Cardiac fibroblast (primary cell): ENCODE results near the gene RIMS3.

Experiments
- DNase-seq, 2 donors: peaks; one replicate each; pipeline versions ENCODE4 v3.0.0 to v3.0.0-alpha.2; 2010; ENCODE audit warnings: low read depth in 2 of 2
- H3K4me3 ChIP-seq, 2 donors: replicated peaks in 1 of 2; 1 replicate in 1 of 2; 2 replicates in 1 of 2; pipeline ENCODE4 v1.5.1; 2011; ENCODE audit warnings: low read depth in 2 of 2, low read length in 2 of 2, mild to moderate bottlenecking in 2 of 2, moderate library complexity in 1 of 2
- TF ChIP-seq, protein P1 (sequence below): IDR thresholded peaks from one replicate; pipeline ENCODE4 v1.5.1; 2011; ENCODE audit warnings: low read depth, mild to moderate bottlenecking, low read length, inconsistent platforms

RIMS3 gene

GRCh38 chr1:40691538-40692428 is 26.3 kb upstream of the RIMS3 start, which contains the start of gene NFYC:
Gene NFYC (plus strand): TSS chr1:40691704. CDS start chr1:40738844, 47,140 bp downstream.
- H3K4me3 ChIP-seq: peak within 1 kb of the TSS; percentile 79 to 89
- TF ChIP-seq, protein P1, sequence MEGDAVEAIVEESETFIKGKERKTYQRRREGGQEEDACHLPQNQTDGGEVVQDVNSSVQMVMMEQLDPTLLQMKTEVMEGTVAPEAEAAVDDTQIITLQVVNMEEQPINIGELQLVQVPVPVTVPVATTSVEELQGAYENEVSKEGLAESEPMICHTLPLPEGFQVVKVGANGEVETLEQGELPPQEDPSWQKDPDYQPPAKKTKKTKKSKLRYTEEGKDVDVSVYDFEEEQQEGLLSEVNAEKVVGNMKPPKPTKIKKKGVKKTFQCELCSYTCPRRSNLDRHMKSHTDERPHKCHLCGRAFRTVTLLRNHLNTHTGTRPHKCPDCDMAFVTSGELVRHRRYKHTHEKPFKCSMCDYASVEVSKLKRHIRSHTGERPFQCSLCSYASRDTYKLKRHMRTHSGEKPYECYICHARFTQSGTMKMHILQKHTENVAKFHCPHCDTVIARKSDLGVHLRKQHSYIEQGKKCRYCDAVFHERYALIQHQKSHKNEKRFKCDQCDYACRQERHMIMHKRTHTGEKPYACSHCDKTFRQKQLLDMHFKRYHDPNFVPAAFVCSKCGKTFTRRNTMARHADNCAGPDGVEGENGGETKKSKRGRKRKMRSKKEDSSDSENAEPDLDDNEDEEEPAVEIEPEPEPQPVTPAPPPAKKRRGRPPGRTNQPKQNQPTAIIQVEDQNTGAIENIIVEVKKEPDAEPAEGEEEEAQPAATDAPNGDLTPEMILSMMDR: no peak
- DNase-seq: peak; percentile 98

DNA sequence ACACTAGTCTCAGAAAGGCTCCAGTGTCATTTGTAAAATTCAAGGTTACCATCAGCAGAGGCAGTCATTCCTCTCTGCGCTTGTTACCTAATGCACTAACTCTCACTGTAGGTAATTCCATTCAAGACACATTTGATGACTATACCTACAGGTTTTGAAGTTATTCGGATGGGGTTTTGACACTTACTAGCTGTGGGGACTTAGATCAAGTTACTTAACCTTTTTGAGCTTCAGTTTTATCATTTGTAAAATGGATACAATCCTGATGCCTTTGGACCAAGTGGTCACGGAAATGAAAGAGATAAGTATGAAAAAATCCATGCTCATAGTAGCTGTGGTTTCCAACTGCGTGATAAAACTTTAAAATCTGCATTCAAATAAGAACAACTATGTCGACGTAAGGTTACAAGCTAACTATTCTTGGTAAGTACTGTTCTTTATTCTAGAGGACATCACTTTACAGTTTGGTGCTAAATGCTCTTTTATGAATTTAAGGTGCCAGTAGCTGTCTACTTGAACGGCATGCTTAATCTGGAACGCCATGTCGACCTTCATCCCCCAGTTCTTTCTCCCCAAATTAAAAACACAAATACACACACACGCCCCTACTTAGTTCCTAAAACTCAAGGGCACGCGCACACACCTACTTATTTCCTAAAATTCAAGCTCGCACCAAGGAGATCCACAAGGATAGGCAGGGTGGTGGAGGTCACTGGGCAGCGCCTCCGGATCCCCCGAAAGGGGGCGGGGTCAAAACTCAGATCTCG is 25.5 kb upstream of the RIMS3 start:
- no peak for DNase-seq
- TF ChIP-seq, protein P1: no peak
- peak overlapping the region; percentile 79 to 89 for H3K4me3 ChIP-seq

GRCh38 chr1:40689737-40690136 is 24.3 kb upstream of the RIMS3 start:
- no peak for DNase-seq
- TF ChIP-seq, protein P1: no peak
- no peak overlapping the region for H3K4me3 ChIP-seq

DNA sequence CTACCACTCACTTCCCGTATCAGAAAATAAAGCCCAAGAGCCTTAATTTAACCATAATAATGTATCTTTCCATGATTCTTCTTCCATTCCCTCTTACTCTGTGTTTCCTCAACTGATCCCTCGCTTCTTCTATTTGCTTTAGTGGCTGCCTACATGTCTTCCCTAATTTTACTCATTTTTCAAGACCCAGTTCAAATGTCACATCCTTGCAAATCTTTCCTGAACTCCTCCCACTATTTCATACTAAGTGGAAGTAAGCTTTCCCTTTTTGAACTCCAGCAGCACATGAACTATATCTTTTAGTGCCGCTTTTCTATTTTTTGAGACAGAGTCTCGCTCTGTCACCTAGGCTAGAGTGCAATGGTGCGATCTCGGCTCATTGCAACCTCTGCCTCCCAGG is 22.2 kb upstream of the RIMS3 start:
- TF ChIP-seq, protein P1: no peak
- H3K4me3 ChIP-seq: no peak overlapping the region
- DNase-seq: no peak

DNA sequence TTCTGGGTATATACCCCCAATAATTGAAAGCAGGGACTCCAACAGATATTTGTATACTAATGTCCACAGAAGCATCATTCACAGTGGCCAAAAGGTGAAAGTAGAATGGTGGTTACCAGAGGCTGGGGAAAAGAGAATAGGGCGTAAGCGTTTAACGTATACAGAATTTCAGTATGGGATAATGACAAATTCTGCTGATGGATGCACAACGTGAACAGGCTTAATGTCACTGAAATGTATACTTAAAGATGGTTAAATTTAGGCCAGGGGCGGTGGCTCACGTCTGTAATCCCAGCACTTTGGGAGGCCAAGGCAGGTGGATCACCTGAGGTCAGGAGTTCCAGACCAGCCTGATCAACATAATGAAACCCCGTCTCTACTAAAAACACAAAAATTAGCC is 21.6 kb upstream of the RIMS3 start:
- no peak for DNase-seq
- no peak overlapping the region for H3K4me3 ChIP-seq
- TF ChIP-seq, protein P1: no peak

DNA sequence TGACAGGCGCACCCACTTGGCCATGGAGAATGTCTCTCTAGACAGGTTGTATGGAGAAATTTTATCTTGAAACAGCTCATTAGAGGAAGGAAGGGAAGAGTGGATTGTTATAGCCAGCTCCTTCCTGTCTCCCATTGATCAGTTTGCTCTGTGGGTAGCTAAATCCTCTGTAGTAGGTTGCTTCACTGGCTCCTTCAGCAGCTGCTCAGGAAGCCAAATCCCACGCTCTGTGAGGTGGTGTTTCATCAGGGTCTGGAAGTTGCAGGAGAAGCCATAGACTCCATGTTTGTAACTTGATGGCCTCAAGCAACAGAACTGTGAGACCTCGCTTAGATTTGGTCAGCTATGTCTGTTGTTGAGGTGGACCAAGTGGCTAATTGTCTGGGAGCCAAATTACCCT is 19.2 kb upstream of the RIMS3 start:
- DNase-seq: no peak
- TF ChIP-seq, protein P1: no peak
- no peak overlapping the region for H3K4me3 ChIP-seq
